ENCODE results near the gene RHOBTB3. TPM values are rescaled to one million over a fixed set of nuclear protein-coding genes. Genes with fewer than 3 reads are reported as not detected.
"Not testable (repeated sequence)": the region's sequence is repeated elsewhere in the genome, so short reads cannot be mapped to it uniquely, and the experiment has no call there.

Gene RHOBTB3
- total and polyA plus RNA-seq, 2 donors from 2014 or later, result 22.5 to 54.5 TPM

DNA sequence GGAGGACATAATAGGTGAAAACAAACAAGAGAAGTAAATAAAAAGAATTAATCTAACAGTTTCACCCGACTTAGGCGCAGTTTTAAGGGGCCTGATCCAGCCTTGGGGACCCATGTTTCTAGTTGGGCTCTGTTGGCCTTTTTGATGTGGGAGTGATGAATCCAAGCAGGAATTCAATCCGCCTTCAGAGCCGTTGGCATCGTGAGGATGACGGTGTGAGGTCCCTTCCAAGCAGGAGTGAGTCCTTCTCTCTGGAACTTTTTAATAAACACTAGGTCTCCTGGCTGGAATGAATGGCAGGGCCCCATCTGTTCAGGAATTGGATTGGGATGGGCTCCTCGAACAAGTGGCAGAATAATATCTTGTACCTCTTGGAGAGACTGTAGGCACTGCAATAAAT, 22.3 kb upstream of the RHOBTB3 start:
- intact Hi-C loops (cut with DNase I), result no loop called here
- no peak for DNase-seq
- Histone ChIP-seq H3K9me3 (ENCODE audit: control insufficient read depth in 2 of 3, insufficient read depth in 1 of 3, low read length in 3 of 3) (no peaks in the 10 kb centered on the region), H3K27me3 (ENCODE audit: control insufficient read depth, insufficient read depth, low read length) (no peaks in the 10 kb centered on the region), H3K27ac (ENCODE audit: low read depth in 2 of 2, low read length in 2 of 2) (no peak overlapping the region), H3K9ac (ENCODE audit: low read length in 3 of 3) (no peak overlapping the region), H3K4me1 (ENCODE audit: control insufficient read depth in 2 of 3, insufficient read depth in 2 of 3, low read depth in 1 of 3, low read length in 3 of 3) (no peaks in the 10 kb centered on the region), H3K36me3 (ENCODE audit: control insufficient read depth in 2 of 3, insufficient read depth in 3 of 3, low read length in 3 of 3) (no peaks in the 10 kb centered on the region), H3K4me3 (ENCODE audit: low read length in 3 of 3) (no peak overlapping the region)
- TF ChIP-seq, protein P1, sequence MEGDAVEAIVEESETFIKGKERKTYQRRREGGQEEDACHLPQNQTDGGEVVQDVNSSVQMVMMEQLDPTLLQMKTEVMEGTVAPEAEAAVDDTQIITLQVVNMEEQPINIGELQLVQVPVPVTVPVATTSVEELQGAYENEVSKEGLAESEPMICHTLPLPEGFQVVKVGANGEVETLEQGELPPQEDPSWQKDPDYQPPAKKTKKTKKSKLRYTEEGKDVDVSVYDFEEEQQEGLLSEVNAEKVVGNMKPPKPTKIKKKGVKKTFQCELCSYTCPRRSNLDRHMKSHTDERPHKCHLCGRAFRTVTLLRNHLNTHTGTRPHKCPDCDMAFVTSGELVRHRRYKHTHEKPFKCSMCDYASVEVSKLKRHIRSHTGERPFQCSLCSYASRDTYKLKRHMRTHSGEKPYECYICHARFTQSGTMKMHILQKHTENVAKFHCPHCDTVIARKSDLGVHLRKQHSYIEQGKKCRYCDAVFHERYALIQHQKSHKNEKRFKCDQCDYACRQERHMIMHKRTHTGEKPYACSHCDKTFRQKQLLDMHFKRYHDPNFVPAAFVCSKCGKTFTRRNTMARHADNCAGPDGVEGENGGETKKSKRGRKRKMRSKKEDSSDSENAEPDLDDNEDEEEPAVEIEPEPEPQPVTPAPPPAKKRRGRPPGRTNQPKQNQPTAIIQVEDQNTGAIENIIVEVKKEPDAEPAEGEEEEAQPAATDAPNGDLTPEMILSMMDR (IDR thresholded peaks at IDR 0.05; ENCODE audit: borderline replicate concordance, extremely low read depth, insufficient read depth), result no peak
- no peak for FAIRE-seq

DNA sequence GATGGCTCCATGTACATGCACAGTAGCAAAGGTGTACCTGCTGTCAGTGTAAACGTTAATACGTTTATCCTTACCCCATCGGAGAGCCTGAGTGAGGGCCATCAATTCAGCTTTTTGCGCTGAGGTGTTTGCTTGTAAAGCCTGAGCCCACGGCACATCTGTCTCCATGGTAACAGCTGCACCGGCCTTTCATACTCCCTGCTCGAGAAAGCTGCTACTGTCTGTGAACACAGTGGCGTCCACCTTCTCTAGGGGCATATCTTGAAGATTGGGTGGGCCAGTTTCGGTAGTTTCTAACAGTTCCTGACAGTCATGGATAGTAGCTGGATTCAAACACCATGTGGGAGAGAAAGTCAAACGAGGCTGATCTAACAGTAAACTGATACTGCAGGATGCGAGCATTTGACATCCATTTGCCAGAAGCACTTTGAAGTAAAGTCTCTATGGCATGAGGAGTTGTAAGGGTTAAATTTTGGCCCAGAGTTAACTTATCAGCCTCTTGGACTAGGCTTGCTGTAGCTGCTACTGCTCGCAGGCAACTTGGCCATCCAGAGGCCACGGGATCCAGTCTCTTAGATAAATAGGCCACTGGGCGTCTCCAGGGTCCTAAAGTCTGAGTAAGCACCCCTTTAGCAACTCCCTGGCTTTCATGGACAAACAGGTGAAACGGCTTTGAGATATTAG, 21.0 kb upstream of the RHOBTB3 start:
- DNase-seq (peak in 4 of 5 donors; percentile 51 to 74 (median 65)), FAIRE-seq (no peak)
- no peak overlapping the region for H3K27ac ChIP-seq (ENCODE audit: low read depth in 2 of 2, low read length in 2 of 2)

DNA sequence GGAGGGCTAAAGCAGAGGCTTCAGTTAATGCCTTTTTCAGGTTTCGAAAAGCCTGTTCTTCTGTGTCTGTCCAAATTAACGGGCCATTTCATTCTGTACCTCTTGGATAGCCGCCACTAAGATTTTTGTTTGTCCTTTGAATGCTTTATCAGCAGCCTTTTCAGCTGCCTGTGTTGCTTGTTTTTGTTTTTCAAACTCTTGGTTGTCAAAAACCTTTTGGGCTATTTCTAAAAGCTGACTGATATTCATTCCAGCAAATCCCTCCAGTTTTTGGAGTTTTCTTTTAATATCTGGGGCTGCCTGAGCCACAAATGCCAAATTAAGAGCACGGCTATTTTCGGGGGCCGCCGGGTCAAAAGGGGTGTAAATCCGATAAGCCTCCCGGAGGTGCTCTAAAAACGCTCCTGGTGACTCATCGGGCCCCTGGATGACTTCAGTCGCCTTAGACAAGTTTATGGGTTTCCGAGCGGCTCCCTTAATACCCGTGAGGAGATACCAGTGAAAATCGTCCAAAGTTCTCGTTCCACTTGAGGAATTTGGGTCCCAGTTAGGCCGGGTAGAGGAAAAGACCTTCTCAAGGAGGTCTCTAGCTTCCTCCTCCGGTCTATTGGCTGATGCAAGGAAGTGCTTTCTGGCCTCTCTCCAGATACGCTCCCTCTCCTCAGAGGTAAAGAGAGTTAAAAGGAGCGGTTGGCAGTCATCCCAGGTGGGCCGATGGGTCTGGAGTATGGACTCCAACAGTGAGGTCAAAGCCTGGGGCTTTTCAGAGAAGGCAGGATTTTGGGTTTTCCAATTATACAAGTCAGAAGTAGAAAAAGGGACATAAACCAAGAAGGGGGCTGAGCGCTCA, 20.3 kb upstream of the RHOBTB3 start:
- H3K4me3 ChIP-seq (ENCODE audit: low read length in 3 of 3); H3K27ac ChIP-seq (ENCODE audit: low read depth in 2 of 2, low read length in 2 of 2); intact Hi-C loops (cut with DNase I); FAIRE-seq; H3K4me1 ChIP-seq (ENCODE audit: control insufficient read depth in 2 of 3, insufficient read depth in 2 of 3, low read depth in 1 of 3, low read length in 3 of 3); H3K9ac ChIP-seq (ENCODE audit: low read length in 3 of 3); H3K9me3 ChIP-seq (ENCODE audit: control insufficient read depth in 2 of 3, insufficient read depth in 1 of 3, low read length in 3 of 3); H3K27me3 ChIP-seq (ENCODE audit: control insufficient read depth, insufficient read depth, low read length); H3K36me3 ChIP-seq (ENCODE audit: control insufficient read depth in 2 of 3, insufficient read depth in 3 of 3, low read length in 3 of 3): not testable (repeated sequence)
- peak in 1 of 5 donors; percentile 12 for DNase-seq

More for the DNA sequence above, 21.0 kb upstream of the RHOBTB3 start:
- no peak overlapping the region for H3K9ac ChIP-seq (ENCODE audit: low read length in 3 of 3)
- no peaks in the 10 kb centered on the region for H3K36me3 ChIP-seq (ENCODE audit: control insufficient read depth in 2 of 3, insufficient read depth in 3 of 3, low read length in 3 of 3)
- H3K9me3 ChIP-seq (ENCODE audit: control insufficient read depth in 2 of 3, insufficient read depth in 1 of 3, low read length in 3 of 3), result no peaks in the 10 kb centered on the region
- intact Hi-C loops (cut with DNase I), result no loop called here
- TF ChIP-seq, protein P1 (IDR thresholded peaks at IDR 0.05; ENCODE audit: borderline replicate concordance, extremely low read depth, insufficient read depth), result no peak
- no peaks in the 10 kb centered on the region for H3K27me3 ChIP-seq (ENCODE audit: control insufficient read depth, insufficient read depth, low read length)
- no peaks in the 10 kb centered on the region for H3K4me1 ChIP-seq (ENCODE audit: control insufficient read depth in 2 of 3, insufficient read depth in 2 of 3, low read depth in 1 of 3, low read length in 3 of 3)
- H3K4me3 ChIP-seq (ENCODE audit: low read length in 3 of 3), result no peak overlapping the region
